ENCODE results near the gene FKBP4. TPM values are rescaled to one million over a fixed set of nuclear protein-coding genes. Genes with fewer than 3 reads are reported as not detected.

FKBP4 gene
- total RNA-seq, 1 donor from 2014 or later, result 51.3 TPM

DNA sequence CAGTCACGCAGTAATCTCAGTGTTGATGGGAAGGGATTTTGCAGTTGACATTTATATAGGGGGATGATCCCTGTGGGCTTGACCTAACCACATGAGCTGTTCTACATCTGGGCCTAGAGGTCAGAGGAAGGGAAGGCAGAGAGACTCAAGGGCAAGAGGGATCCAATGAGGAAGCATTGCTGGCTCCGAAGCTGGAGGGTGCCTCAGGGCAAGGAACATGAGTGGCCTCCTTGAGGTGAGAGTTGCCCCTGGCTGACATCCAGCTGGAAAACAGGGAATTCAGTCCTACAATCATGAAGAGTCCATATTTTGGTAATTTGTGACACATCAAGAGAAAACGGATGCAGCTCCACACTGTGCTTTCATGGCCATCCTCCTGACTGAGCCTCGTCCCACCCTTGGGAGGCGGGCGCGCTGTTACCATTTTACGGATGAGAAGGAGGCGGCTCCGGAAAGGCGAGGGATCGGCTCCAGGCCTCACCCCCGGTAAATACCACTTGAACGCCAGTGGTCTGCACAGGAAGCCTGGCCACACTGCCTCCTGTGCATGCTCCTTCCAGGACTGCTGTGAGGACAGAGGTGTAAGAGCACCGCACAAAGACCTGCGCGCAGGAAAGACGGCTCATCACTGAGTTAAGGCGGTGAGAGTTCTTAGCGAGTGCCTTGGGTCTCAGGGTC, 18.5 kb upstream of the FKBP4 start:
- DNase-seq (ENCODE audit: low spot score), result no peak

DNA sequence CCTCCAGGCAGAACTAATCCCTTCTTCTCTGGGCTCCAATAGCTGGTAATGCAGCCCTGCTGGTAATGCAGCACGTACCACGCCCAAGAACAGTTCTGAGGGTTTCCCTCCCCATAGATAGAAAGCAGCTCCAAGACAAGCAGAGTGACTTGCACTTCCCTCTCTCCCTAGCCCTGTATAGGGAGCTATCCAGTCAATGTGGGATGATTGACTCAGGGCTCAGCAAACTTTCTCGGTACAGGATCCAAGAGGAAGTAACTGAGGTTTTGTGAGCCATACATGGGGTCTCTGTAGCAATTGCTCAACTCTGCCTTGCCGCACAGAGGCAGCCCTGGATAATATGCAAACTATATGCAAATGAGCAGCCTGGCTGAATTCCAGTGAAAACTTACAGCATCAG, 15.5 kb upstream of the FKBP4 start:
- DNase-seq (ENCODE audit: low spot score), result peak; percentile 45

DNA sequence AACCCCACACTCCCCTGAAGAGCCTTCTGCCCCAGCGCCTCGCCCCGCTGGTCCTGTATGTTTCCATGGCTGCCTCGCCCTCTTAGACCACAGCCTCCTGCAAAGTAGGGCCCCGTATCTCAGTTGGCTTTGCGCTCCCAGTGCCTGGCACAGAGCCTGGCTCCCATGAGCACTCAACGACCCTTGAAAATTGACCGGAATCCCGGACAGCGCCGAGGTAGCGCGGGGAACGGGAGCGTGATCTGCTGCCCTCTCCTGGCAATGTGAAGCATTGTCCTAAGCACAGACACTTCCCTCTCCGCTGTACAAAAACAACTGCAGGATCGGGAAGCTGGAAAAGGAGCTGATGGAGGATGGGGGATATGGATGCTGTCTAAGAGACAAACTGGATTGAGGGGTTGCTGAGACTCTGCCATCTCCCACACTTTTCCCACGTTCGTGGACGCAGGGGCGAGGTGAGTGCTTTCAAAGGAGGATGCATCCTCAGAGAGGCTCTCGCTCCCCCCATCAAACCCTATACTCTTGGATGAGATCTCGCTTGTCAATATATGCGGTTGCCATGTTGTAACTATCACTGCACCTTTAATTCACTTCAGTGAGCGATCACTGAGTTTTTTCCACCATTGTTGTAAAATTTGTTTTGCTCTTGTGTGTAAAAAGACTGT, 10.7 kb upstream of the FKBP4 start:
- DNase-seq (ENCODE audit: low spot score), result peak; percentile 88

DNA sequence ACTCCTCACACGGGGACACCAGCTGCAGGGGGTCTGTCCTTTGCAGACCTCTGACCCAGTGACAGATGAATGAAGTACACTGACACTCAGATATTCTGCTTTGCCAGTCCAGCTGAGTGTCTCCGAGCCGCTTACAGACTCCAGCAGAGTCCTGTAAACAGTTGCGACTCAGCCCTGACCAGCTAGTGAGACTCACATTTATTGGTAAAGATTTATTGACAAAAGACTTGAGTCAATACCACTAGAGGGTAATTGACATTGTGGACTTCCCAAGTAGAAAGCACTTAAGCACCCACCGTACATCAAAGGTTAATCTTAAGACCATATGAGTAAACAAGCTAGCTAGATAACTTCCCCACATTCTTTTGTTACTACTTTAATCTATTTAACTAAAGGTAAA, 9.8 kb upstream of the FKBP4 start:
- peak; percentile 37 for DNase-seq (ENCODE audit: low spot score)

DNA sequence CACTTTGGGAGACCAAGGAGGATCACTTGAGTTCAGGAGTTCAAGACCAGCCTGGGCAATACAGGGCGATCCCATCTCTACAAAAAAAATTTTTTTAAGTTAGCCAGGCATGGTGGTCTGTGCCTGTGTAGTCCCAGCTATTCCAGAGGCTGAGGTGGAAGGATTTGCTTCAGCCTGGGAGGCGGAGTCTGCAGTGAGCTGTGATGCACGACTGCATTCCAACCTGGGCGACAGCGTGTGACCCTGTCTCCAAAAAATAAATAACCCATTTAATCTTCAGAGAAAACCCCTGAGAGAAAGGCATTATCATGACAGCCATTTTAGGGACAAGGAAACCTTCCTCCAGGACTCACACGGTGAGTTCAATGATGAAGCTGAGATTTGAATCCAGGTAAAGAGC, 3.7 kb upstream of the FKBP4 start:
- DNase-seq (ENCODE audit: low spot score), result peak; percentile 12

DNA sequence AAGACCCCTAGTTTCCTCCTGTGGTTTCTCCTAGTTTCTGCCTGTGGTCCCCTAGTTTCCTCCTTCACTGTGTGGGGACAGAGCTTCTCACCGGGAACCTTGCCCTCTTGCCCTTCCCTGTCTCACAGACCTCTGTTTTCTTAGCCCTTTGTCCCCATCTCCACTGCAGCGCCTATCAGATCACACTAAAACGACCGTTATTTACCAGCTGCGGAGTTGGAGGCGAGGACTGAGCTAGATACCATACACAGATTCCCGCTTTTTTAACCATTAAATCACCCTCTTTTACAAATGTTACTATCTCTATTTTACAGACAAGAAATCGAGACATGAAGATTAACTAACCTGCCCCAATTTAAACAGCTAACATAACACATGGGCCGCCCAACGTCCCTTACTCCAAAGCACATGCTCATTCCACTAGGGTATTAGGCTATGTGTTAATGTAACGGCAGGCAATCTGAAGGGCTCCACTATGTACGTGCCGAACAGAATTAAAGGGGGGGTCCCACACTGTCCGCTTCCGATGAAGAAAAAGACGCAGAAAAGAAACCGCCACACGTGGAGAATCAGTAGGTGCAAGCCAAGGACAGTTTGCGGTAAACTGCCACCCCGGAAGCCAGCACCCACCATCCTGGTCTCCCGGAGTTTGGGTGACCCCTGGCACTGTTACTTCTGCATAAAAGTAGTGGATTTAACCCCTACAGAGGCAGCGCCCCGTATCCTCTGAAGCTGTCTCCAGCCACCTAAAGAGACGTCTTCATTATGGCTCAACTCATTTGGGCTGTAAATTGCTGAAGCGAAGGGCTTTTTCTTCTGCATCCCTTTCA, 1.9 kb upstream of the FKBP4 start:
- DNase-seq (ENCODE audit: low spot score), result peak; percentile 67

DNA sequence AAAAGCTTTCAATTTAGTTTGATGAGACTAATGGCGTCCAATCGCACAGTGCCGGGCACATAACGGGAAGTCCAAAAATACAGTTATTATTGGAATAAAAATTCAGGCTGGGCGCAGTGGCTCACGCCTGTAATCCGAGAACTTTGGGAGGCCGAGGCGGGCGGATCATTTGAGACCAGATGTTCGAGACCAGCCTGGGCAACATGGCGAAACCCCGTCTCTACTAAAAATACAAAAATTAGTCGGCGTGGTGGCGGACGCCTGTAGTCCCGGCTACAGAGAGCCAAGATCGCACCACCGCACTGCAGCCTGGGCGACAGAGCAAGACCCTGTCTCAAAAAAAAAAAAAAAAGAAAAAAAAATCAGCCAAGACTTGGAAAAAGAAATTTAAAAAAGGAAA, 1.2 kb upstream of the FKBP4 start:
- peak; percentile 83 for DNase-seq (ENCODE audit: low spot score)

DNA sequence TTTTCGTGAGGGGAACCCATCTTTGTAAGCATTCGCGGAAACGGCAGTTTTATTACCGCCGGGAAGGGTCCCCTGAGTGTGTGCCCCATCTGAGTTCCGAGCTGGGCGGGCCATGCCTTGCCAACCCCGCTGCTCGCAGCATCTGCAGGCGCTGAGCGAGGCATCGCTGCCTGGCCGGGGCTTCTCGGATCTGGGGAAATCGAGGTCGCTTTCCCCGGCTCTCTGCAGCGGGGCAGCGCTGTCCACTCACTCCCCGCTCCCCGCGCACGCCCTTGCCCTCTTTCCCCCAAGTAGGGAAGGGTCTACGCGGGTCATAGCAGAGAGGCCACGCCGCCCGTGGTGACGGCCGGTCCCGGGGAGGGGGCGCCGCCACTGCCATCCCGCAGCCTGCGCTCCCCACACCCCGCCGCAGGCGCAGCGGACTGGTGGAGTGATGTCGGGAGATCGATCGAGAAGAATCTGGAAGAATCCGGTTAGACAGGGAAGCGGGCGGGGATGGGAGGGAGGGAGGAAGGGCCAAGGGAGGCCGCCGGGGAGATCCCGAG, 507 bp upstream of the FKBP4 start:
- peak; percentile 89 for DNase-seq (ENCODE audit: low spot score)

DNA sequence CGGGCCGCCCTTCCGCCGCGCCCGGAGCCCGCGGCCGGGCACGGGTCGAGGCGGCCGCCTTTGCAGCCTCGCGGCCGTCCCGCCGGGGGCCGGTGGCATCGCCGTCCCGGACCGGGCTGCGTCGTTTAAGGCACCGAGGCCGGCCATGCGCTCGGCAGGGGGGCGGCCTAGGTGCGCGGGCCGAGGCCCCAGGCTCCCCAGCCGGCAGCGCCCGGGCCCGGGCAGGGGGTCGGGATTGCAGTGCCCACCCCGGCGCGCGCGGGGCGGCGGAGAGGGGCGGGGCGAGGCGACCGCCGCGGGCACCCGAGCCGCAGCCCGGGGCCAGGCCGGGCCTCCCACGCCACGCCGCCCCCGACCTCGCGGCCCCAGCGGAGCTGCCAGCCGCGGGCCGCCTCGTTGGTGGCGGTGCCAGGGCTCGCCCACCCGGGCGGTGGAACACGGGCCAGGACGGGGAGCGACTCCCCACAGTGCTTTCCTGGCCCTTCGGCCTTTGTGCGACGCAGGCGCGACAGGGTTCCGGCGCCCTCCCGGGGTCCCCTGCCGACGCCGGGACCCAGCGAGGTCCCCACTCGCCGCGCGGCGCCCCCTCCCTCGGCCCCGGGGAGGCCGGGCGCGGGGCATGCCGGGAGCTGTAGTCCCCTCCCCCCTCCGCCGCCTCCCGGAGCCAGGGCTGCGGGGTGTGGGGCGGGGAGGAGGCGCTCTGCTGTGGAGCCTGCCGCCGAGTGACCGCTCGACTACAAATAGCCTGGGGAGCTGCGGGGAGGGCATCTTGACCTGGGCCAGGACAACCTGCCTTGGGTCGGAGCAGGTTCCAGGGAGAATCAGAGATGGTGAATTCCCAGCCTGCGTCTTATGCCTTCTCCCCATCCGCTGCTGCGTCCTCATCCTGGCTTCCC, 769 bp downstream of the FKBP4 start:
- DNase-seq (ENCODE audit: low spot score), result peak; percentile 92

DNA sequence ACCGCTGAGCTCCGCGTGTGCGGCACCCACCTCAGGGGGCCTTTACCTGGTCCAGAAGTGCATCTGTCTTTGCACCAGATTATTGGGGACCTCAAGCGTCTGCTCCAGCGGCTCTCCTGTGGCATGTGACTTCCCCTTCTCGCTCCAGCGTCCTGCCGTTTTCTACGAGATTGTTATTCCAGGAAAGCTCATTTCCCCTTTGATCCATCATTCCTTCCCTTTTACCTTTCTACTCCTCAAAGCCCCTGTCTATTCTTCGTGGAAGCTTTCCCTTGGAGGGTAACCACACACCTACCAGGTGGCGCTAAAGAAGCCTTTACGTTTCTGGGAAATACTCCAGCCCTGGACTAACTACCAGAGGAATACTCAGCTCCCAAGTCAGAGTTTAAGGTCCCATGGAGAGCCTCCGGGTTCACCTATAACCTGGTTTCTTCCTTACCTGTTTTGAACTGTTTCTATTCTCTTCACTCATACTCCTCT, 1.5 kb downstream of the FKBP4 start:
- DNase-seq (ENCODE audit: low spot score), result no peak

DNA sequence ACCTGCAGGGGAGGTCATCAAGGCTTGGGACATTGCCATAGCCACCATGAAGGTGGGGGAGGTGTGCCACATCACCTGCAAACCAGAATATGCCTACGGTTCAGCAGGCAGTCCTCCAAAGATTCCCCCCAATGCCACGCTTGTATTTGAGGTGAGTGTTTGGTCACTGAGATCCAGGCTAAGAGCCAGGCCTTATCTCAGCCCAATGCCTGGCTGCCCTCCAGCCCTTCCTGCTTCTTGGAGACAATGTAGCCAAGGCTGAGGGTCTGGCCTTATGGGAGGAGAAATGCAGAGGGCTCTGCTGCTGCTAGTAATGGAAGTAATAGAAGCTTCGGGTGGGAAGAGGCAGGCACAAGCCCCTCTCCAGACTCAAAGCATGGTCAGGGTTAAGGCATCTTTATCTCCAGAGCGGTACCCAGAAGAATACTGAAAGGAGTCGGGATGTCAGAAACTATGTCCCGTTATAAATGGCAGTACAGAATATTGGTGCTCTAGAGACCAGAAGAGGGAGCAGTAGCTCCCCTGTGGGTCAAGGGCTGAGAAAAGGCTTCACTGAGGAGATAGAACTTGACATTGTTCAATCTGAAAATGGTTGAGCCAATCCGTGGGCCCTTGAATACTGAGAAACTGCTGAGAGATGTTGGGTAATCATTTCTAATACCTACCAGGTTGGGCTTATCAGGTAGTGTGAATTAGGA, 3.1 kb downstream of the FKBP4 start:
- peak; percentile 68 for DNase-seq (ENCODE audit: low spot score)

DNA sequence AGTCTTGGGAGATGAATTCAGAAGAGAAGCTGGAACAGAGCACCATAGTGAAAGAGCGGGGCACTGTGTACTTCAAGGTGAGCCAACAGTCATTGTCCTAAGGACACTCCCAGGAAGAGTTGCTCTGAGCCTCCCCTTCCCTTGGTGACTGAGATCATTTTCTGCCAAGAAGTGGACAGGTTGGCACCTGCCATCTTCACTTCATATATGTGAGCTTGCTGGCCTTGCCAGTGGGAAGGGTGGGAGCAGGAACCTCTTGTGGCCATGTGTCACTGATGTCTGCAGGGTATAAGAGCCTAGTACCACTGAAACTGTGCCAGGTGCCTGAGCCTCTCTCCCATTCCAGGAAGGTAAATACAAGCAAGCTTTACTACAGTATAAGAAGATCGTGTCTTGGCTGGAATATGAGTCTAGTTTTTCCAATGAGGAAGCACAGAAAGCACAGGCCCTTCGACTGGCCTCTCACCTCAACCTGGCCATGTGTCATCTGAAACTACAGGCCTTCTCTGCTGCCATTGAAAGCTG, 5.3 kb downstream of the FKBP4 start:
- no peak for DNase-seq (ENCODE audit: low spot score)

DNA sequence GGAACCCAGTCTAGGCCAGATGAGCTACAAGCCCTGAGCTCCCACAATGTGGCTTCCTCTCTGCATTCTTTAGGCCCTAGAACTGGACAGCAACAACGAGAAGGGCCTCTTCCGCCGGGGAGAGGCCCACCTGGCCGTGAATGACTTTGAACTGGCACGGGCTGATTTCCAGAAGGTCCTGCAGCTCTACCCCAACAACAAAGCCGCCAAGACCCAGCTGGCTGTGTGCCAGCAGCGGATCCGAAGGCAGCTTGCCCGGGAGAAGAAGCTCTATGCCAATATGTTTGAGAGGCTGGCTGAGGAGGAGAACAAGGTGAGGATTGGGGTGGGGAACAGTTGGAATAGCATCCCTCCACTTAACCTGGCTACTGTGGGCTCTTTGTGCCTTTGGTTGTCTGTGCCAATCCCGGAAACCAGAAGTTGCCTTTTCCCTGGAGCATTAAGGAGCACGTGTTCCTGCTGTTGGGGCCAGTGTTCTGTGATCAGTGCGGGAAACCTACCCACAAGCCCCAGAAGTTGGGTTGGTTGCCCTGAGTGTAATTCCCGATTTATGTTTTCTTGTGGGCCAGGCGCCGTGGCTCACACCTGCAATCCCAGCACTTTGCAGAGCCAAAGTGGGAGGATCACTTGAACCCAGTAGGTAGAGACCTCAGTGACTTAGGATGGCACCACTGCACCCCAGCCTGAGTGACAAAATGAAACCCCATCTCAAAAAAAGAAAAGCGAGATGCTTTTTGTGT, 6.4 kb downstream of the FKBP4 start:
- DNase-seq (ENCODE audit: low spot score), result peak; percentile 83

DNA sequence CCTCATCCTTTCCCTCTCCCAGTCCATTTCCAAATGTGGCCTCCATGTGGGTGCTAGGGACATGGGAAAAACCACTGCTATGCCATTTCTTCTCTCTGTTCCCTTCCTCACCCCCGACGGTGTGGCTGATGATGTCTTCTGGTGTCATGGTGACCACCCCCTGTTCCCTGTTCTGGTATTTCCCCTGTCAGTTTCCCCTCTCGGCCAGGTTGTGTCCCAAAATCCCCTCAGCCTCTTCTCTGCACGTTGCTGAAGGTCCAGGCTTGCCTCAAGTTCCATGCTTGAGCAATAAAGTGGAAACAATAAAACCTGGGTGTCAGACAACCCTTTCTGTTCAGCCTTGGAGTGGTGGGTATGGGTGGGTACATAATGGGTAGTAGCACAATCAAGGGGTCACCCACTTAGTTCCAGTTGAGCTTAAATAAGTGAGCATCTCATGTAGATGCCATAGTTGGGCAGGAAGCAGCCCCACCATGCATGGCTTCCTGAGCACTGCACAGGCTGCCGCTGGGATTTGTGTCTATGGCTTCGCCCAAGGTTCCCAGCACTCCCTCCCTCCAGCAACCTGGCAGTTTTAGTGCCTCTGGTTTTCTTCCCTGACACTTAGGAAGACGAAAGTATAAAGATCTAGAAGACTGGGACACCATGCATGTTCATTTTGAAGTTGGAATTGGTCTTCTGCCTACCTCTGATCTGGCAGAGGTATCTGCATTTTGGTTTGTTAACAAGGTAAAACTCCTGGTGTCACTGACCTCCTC, 9.0 kb downstream of the FKBP4 start:
- peak; percentile 62 for DNase-seq (ENCODE audit: low spot score)

DNA sequence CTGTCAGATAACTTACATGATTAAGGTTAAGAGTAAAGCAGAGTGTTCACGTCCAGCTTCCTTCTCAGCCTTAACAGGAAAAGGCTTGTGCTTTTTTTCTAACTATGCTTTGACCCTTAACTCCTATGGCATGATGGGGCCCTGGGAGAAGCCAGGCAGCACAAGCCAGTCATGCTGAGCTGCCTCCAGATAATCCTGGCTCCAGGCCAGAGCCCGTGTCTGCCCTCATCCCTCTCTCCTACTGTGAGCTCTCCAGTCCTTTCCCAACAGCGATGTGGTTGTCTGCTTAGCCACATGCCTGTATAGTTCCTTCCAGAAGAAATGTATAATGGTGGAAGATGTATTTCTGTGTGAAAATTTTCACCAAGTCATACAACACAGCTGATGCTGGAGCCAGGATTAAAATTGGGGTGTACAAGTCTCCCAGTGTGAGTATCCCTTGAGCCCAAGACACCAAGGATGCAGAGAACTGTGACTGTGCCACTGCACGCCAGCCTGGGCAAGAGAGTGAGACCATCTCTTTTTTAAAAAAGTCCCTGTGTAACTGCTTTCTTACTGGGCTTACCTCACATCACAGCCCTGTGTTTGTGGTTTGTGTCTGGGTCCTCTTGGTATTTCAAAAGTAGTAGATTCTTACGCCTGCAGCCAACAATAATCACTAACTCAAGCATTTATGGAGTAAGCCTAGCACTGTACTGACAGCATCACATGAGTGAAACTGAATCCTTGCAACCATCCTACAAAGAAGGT, 9.8 kb downstream of the FKBP4 start:
- DNase-seq (ENCODE audit: low spot score), result peak; percentile 84

DNA sequence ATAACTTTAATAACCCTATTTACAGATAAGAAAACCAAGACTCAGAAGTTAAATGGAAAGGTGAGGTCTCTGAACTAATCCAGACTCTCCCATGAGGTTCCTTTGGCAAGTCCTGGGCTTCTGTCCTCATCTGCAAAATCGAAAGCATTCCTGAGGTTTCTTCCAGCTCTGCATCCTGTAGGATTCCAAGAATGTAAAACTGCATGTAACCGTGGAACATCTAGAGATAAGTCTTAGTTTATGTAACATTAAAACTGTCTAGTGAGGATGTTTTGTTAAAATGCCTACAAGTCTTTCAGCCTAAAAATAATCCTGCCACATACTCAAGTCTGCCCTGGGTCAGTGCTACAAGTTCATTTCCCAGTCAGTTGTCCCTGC, 10.4 kb downstream of the FKBP4 start:
- no peak for DNase-seq (ENCODE audit: low spot score)

DNA sequence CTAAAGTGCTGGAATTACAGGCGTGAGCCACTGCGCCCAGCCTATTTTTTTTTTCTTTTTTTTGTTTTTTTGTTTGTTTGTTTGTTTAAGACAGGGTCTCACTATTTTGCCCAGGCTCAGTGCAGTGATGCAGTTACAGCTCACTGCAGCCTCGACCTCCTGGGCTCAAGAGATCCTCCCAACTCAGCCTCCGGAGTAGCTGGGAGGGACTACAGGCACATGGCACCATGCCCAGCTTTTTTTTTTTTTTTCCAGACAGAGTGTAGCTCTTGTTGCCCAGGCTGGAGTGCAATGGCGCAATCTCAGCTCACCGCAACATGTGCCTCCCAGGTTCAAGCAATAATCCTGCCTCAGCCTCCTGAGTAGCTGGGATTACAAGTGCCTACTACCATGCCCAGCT, 11.9 kb downstream of the FKBP4 start:
- DNase-seq (ENCODE audit: low spot score), result no peak

DNA sequence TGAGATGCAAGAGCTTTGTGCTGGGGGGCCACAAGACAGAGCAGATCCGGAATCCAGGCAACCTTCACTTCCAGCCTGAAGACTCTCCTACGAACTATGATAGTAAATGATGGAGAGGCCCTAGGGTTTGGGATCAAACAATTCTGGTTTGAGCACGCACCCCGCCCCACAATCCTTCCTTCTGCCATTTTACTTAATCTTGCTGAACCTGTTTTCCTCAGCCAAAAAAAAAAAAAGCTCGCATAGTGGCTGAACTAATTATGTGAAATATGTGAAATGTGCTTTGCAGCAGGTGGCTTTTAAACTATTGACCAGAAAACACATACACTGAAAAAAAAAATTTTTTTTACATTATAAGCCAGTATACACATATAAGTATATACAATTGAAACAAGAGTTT, 17.0 kb downstream of the FKBP4 start:
- no peak for DNase-seq (ENCODE audit: low spot score)
